B cell (primary cell): Measurements from ENCODE around the gene SIDT2. TPM values are rescaled to one million over a fixed set of nuclear protein-coding genes. Genes with fewer than 3 reads are reported as not detected.

Experiments used
- ATAC-seq: fragments of 200-7000 bp; cut with Tn5 transposase; one replicate; pipeline ENCODE4 v1.10.0; 2021; ENCODE audit warnings: low read depth, mild to moderate bottlenecking, moderate number of reproducible peaks, moderate library complexity
- CTCF ChIA-PET: fragments of 350-600 bp; sonication (Branson Sonifier 250); formaldehyde crosslinking; loops from one replicate; lab custom pipeline; 2021; ENCODE audit warnings: antibody characterized with exemption, inconsistent platforms; lab: Charles Lee
- POLR2A ChIA-PET: fragments of 350-600 bp; sonication (Branson Sonifier 250); formaldehyde crosslinking; loops from one replicate; lab custom pipeline; 2021; ENCODE audit warnings: antibody characterized with exemption; lab: Charles Lee
- DNase-seq: peaks from one replicate; pipeline ENCODE4 v3.0.0; 2013
- H2AFZ ChIP-seq: 2 replicates; pipeline ENCODE4 v1.6.1; 2012; ENCODE audit warnings: mild to moderate bottlenecking, low read depth, low read length; ENCODE audit not compliant: insufficient read depth, poor library complexity, severe bottlenecking
- H3K27ac ChIP-seq, 2 donors: 1 replicate in 1 of 2; 2 replicates in 1 of 2; pipeline ENCODE4 v1.5.1; 2012 to 2013; ENCODE audit warnings: low read length in 2 of 2, mild to moderate bottlenecking in 2 of 2, moderate library complexity in 1 of 2
- H3K27me3 ChIP-seq, 4 experiments: fragments of 200-600 bp in 1 of 4; sonication (generic) in 1 of 4; replicated peaks in 1 of 4; 1 replicate in 2 of 4; 2 replicates in 2 of 4; pipeline versions ENCODE4 v1.6.1 to v1.7.0; 2013 to 2016; ENCODE audit warnings: low read length in 3 of 4, mild to moderate bottlenecking in 2 of 4, mixed read lengths in 1 of 4, moderate library complexity in 1 of 4; ENCODE audit not compliant: insufficient read depth in 4 of 4, control insufficient read depth in 3 of 4; ENCODE audit errors: control extremely low read depth in 1 of 4
- H3K36me3 ChIP-seq, 2 experiments: replicated peaks in 1 of 2; 1 replicate in 1 of 2; 2 replicates in 1 of 2; pipeline versions ENCODE4 v1.6.1 to v1.7.1; 2013; ENCODE audit warnings: low read length in 1 of 2; ENCODE audit not compliant: insufficient read depth in 2 of 2, control insufficient read depth in 1 of 2; ENCODE audit errors: control extremely low read depth in 1 of 2, extremely low read depth in 1 of 2
- H3K4me1 ChIP-seq, 2 donors: fragments of 200-600 bp in 1 of 2; sonication (generic) in 1 of 2; 1 replicate in 1 of 2; 2 replicates in 1 of 2; pipeline versions ENCODE4 v1.5.1 to v1.6.1; 2013 to 2017; ENCODE audit warnings: low read length in 2 of 2; ENCODE audit not compliant: control insufficient read depth in 2 of 2, insufficient read depth in 2 of 2
- H3K4me2 ChIP-seq: replicated peaks from 2 replicates; pipeline ENCODE3; 2012; ENCODE audit warnings: mild to moderate bottlenecking, low read depth, low read length; ENCODE audit not compliant: poor library complexity, severe bottlenecking
- H3K4me3 ChIP-seq, 5 experiments: fragments of 200-600 bp in 1 of 5; sonication (generic) in 1 of 5; 1 replicate in 3 of 5; 2 replicates in 2 of 5; pipeline versions ENCODE4 v1.5.1 to v1.7.0; 2011 to 2016; ENCODE audit warnings: low read length in 4 of 5, mild to moderate bottlenecking in 4 of 5, low read depth in 2 of 5, control low read depth in 1 of 5, moderate library complexity in 1 of 5; ENCODE audit not compliant: insufficient read depth in 1 of 5; ENCODE audit errors: control extremely low read depth in 1 of 5, extremely low read depth in 1 of 5
- H3K79me2 ChIP-seq: fragments of 200-600 bp; sonication (generic); one replicate; pipeline ENCODE4 v1.6.0; 2016; ENCODE audit warnings: low read length; ENCODE audit not compliant: control insufficient read depth, insufficient read depth
- H3K9ac ChIP-seq: fragments of 200-600 bp; sonication (generic); 2 replicates; pipeline ENCODE4 v1.6.1; 2017; ENCODE audit warnings: mild to moderate bottlenecking, low read length, moderate library complexity
- H3K9me3 ChIP-seq, 3 donors: one replicate each; pipeline versions ENCODE4 v1.6.1 to v1.7.1; 2013; ENCODE audit warnings: low read length in 2 of 3; ENCODE audit not compliant: control insufficient read depth in 2 of 3, insufficient read depth in 1 of 3; ENCODE audit errors: control extremely low read depth in 1 of 3
- H4K20me1 ChIP-seq: 2 replicates; pipeline ENCODE4 v1.6.0; 2012; ENCODE audit warnings: mild to moderate bottlenecking, low read length; ENCODE audit not compliant: insufficient read depth, control insufficient read depth, poor library complexity, severe bottlenecking
- H3K27ac Mint-ChIP-seq: one replicate; pipeline ENCODE4 v1.8.0; 2021; ENCODE audit warnings: mixed read lengths
- H3K27me3 Mint-ChIP-seq: one replicate; pipeline ENCODE4 v1.8.0; 2021; ENCODE audit warnings: mixed read lengths
- H3K4me1 Mint-ChIP-seq: one replicate; pipeline ENCODE4 v1.8.0; 2021; ENCODE audit warnings: mixed read lengths
- H3K4me3 Mint-ChIP-seq: one replicate; pipeline ENCODE4 v1.8.0; 2021; ENCODE audit warnings: mixed read lengths
- H3K9me3 Mint-ChIP-seq: one replicate; pipeline ENCODE4 v1.8.0; 2022; ENCODE audit warnings: mixed read lengths; ENCODE audit not compliant: insufficient read depth
- CTCF ChIP-seq: fragments of 200-600 bp; IDR thresholded peaks from one replicate; pipeline ENCODE4 v1.8.0; 2022; ENCODE audit warnings: antibody characterized with exemption, mild to moderate bottlenecking
- EZH2 ChIP-seq: IDR thresholded peaks from 2 replicates; pipeline ENCODE4 v1.6.1; 2012; ENCODE audit warnings: borderline replicate concordance, low read depth, mild to moderate bottlenecking, moderate library complexity, low read length; ENCODE audit not compliant: insufficient read depth, poor library complexity, severe bottlenecking
- WGBS: methylation state at CpG from one replicate; pipeline ENCODE4 v1.1.5; 2013; ENCODE audit warnings: missing lambda C conversion rate; ENCODE audit not compliant: insufficient coverage; 5-methylcytosine and 5-hydroxymethylcytosine counted together
- intact Hi-C: fragments of 100-400 bp; cut with micrococcal nuclease; formaldehyde crosslinking; loops from one replicate; pipeline ENCODE4 v1.10.0; 2022
- polyA plus RNA-seq: library from polyadenylated mRNA; depleted of rRNA; stranded (reverse); fragments of >200 nt; gene quantifications from 2 replicates; pipeline ENCODE4 v1.2.3, GENCODE V29; 2012
- total RNA-seq, 2 donors: library from RNA; stranded (reverse); fragments of 120-200 nt in 1 of 2; gene quantifications; 1 replicate in 1 of 2; 2 replicates in 1 of 2; pipeline versions ENCODE4 v1.2.3 to v1.2.4, GENCODE V29; 2013 to 2022

Gene SIDT2
- total and polyA plus RNA-seq, 2 donors (not counting 1 experiment from before 2014, with no cell fraction given), result 78.9 to 241 TPM

- H3K27ac Mint-ChIP-seq, result peak overlapping the region; percentile 98
- WGBS, result 73% methylated on average over 5 of the region's 6 CpGs
- Histone ChIP-seq H2AFZ (no peak overlapping the region), H4K20me1 (no peaks in the 10 kb centered on the region), H3K27me3 (no peaks in the 10 kb centered on the region), H3K36me3 (peaks cover 0 to 62% of the 10 kb centered on the region in 2 experiments), H3K79me2 (peaks cover 49% of the 10 kb centered on the region), H3K4me3 (peak overlapping the region in 3 of 5 experiments; percentile 13 to 56 (median 28)), H3K9me3 (no peaks in the 10 kb centered on the region), H3K27ac (peak overlapping the region; percentile 90 to 91), H3K9ac (no peak overlapping the region), H3K4me1 (peaks cover 56 to 71% of the 10 kb centered on the region in 2 donors), H3K4me2 (peak overlapping the region; percentile 73)
- TF ChIP-seq EZH2, result no peak
- no peak for TF ChIP-seq CTCF
- DNase-seq, result no peak
- H3K4me1 Mint-ChIP-seq, result peaks cover 69% of the 10 kb centered on the region
- H3K4me3 Mint-ChIP-seq, result peak overlapping the region; percentile 68
- ChIA-PET POLR2A (no interaction called here), CTCF (no interaction called here)
- no peaks in the 10 kb centered on the region for H3K27me3 Mint-ChIP-seq
- no peak for ATAC-seq
- no peaks in the 10 kb centered on the region for H3K9me3 Mint-ChIP-seq
- intact Hi-C loops, result no loop called here
Observed at GRCh38 chr11:117187007-117187406, 8.5 kb downstream of the SIDT2 start.

GRCh38 chr11:117187428-117187798 lies 8.9 kb downstream of the SIDT2 start:
- H2AFZ ChIP-seq, result no peak overlapping the region
- peaks cover 0 to 62% of the 10 kb centered on the region in 2 experiments for H3K36me3 ChIP-seq
- H3K79me2 ChIP-seq, result peaks cover 52% of the 10 kb centered on the region
- H3K9me3 ChIP-seq, result no peaks in the 10 kb centered on the region
- CTCF ChIA-PET, result no interaction called here
- POLR2A ChIA-PET, result no interaction called here
- no peak for TF ChIP-seq CTCF
- TF ChIP-seq EZH2, result no peak
- H3K4me2 ChIP-seq, result peak overlapping the region; percentile 73
- peaks cover 56 to 72% of the 10 kb centered on the region in 2 donors for H3K4me1 ChIP-seq
- ATAC-seq, result no peak
- intact Hi-C loops, result no loop called here
- H3K9ac ChIP-seq, result no peak overlapping the region
- Mint-ChIP-seq H3K4me3 (peak overlapping the region; percentile 68), H3K4me1 (peaks cover 73% of the 10 kb centered on the region), H3K27me3 (no peaks in the 10 kb centered on the region), H3K9me3 (no peaks in the 10 kb centered on the region), H3K27ac (peak overlapping the region; percentile 98)
- WGBS, result 93% methylated on average over 7 of the region's 13 CpGs
- H3K27ac ChIP-seq, result peak overlapping the region; percentile 90 to 91
- DNase-seq, result no peak
- H4K20me1 ChIP-seq, result no peaks in the 10 kb centered on the region
- peak overlapping the region in 1 of 5 experiments; percentile 56 for H3K4me3 ChIP-seq
- no peaks in the 10 kb centered on the region for H3K27me3 ChIP-seq
